Medulla oblongata (tissue), 1 donor: ENCODE measurements around the gene LLCFC1.
A peak's percentile ranks its signal among the peaks of the same experiment; 100 is the strongest.

Experiments used
- DNase-seq: peaks from one replicate; pipeline ENCODE4 v3.0.0-alpha.2; 2015; ENCODE audit errors: extremely low spot score

LLCFC1 gene

DNA sequence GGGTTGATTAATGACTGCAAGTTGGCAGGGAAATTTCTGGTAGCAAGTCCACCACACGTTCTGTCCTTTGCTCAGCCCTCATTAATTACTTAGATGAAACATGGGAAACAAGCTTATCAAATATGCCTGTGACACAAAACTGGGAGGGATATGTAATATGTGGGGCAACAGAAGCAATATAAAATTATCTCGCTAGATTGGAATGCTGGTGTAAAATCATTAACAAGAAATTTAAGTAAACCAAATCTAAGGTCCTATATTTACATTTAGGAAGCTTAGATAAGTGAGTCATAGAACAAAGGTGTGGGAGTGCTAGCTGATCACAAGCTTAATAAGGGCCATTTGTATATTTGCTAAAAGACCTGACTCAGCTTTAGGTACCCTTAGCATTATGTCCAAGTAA, 29.3 kb upstream of the LLCFC1 start:
- DNase-seq = no peak

DNA sequence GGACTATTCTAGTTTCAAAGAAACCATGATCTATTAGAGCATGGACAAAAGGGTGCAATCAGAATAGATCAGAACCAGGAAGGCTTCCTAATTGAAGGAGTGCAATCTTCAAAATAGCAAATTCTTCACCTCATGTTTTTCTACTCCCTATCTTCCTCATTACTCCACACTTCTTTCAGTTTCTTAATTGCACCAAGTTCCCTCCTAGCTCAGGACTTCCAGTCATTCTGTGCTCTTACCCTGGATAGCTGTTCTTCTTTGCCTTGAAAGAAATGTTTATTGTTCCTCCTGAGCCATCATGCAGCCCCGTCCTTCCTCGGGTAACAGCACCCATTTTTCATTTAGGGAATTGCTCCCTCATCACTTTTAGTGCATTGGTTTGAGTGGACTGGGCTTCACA, 28.8 kb upstream of the LLCFC1 start:
- DNase-seq = no peak

DNA sequence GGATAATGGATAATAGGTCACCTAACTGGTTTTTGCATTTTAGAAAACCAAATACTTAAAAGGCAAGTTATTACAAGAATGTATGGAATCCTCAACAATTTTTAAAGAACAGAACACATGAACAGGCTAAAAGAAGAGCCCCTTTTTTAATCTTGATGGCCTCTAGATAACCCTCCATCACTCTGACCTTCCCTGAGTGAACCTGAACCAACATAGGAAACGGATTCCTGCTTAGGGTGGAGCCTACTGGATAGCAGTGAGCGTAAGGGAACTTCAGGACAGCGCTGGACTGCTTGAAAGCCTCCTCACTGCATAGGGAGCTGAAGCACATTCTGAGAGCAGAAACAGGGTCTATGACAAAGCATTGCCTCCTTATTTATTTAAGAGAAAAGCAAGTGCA, 26.2 kb upstream of the LLCFC1 start:
- DNase-seq = no peak

DNA sequence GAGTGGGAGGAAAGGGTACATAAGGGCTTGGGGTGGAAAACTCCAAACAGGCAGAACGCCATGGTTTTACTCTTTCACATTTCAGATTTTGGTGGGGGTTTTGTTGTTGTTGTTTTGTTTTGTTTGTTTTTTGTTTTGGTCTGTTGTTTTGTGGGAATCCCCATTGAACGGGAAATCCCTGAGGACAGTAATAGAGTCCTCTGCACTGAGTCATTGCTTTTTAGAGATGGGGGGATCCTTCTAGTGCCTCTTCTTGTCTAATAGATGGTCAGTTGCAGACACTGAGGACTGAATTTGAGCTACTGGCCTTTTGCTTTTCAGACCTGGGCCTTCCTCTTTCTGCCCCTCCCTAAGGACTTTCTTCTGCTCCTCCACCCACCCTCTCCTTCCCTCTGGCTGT, 25.7 kb upstream of the LLCFC1 start:
- no peak for DNase-seq

DNA sequence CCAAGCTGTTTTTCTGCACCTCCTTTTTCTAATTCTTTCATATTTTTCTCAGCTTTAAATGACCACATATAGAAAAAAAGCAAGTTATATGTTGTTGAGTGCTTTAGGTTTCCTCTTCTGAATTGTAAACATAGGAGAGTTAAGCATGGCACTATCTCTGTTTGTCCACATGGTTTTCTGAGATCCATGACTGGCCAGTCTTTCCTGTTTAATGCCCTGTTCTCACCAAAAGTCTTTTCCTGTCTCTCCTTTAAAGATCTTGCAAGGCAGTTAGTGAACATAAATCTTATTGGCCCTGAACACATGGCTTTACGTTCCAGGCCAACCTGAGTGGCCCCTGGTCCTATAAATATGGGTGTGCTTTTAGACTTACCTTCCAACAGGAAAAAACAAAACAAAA, 25.2 kb upstream of the LLCFC1 start:
- DNase-seq = no peak

DNA sequence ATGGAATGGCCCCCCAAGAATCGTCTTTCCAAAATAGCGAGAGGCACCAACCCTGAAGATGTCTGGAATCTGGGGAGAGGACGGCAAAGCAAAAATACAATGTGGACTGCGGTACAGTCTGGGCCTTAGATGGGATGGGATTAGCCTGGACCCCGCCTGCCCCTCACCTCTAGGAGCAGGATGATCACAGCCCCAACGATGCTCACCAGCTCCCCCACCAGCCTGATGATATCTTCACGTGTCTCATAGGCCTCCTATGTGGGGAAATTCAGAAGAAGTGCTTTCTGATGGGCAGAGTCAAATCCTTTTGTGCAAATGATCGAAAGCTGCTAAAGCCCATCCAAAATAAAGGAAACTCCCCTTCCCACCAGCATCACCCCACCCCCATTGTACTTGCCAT, 24.0 kb upstream of the LLCFC1 start:
- DNase-seq = no peak

DNA sequence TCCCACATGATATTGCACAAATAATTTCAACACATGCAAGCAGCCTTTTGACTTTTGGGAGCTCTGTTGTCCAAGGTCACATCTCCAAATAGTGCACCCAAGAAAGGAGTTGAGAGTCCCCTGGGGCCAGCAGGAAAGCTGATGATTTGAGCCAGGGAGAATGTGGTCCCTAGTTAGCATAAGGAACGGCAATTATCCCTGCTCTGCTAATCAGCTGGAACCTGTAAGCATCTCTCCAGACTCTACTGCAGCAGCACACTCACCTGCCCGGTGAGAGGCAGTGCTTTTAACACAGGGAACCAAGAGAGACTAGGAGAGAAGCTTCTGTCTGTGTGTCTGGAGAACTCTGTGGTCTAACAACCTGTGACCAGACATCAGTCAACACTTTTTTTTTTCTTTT, 22.8 kb upstream of the LLCFC1 start:
- DNase-seq = no peak

DNA sequence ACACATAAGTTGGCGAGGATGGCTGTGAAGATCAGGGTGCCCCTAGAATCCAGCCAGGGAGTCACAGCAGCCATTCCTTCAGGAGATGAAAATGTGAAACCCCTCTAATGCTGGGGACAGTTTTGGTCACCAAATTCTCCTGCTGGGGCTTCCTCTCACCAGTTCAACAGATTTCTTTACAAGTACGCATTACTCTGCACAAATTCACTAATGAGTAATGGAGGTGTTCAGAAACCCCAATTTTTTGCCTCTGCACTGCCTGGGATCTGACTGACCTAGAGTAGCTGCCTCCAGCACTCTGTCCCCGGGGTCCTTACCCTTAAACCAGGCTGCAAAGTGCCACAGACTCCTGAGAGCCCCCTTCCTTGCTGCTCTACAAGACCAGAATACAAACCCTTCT, 21.8 kb upstream of the LLCFC1 start:
- DNase-seq = no peak

DNA sequence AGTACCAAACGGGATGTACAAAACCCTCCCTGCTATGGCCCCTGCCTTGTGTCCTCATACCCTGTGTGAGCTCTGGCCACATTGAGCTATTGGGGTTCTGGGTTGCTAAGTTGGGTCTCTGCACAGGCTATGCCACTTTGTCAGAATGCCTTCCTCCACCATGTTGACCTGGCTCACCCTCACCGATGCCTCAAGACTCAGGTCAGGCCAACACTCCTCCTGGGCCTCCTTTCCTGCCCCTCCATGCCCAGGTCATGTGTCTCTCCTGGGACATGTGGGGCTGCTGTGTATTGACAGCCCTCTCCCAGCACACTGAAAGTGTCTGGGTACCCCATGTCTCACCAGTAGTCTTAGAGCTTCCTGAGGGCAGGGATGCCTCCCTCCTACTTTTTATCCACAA, 20.4 kb upstream of the LLCFC1 start:
- DNase-seq = no peak

DNA sequence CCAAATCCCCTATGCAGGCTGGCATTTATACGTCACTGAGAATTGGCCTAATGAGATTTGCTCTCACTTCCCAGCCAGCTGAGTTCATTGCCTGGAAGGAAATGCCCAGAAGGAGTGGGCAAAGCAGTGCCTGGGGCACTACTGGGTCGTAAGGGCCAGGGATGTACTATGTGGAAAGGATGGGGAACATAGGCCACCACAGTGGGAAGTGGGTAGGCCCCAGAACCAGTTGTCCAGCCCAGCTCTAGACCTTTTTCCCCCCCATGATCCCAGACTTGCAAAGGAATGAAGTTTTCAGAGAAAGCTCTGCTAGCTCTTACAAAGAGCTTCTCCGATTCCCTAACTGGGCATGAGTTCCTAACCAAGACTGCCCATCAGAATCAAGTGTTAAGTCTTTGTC, 19.6 kb upstream of the LLCFC1 start:
- no peak for DNase-seq

DNA sequence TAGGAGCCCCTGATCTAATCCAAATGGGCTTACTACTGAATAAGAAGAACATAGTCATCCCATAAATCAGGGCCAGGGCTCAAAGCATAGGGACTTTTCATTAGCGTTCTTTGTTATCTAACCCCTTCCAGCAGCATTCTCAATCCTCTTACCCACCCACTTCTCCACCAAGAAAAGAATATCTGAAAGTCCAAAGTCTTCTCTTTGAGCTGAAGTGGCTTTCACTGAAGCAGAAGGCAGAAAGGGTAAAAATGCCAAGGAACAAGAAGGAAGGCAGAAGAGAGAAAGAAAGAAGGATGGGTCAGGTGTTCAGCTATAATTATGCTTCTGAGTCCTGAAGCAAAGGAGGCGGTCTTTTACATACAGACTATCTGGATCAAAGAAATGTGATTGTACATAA, 15.9 kb upstream of the LLCFC1 start:
- no peak for DNase-seq

DNA sequence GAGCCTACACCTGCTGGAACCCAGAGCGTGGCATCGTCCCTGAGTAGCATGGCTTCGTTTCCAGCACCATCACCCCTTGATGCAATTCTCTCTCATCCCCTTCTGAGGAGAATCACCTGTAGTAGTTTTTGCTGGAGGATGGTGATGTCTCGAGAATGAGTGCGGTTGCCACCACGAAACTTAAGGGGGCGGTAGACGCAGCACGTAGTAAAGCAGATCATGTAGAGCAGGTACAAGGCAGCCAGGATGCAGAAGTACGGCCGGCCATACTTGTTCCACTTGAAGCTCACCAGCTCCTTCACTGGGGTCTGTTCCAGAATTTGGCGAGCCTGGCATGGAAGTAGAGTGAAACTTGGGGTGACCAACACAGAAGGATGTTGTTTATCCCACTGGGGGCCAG, 13.9 kb upstream of the LLCFC1 start:
- no peak for DNase-seq

DNA sequence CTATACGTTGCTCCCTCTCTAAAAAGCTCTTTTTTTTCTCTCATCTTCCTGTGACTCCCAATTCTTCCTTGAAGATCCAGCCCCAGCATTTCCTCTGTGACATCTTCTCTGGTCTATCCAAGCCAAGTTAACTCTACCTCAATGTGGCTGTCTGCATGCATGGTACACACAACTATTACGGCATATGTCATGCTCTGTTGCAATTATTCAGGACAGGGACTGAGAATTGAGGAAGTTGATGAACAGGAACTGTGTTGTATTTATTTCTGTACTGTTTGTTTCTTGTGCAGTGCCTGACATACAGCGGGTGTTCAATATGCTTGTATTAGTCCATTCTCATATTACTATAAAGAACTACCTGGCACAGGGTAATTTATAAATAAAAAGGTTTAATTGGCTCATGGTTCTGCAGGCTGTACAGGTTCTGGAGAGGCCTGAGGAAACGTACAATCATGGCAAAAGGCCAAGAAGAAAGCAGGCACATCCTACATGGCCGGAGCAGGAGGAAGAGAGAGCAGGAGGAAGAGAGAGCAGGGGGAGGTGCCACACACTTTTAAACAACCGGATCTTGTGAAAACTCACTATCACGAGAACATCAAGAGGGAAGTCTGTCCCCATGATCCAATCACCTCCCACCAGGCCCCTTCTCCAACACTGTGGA, 12.1 kb upstream of the LLCFC1 start:
- peak; percentile 30 for DNase-seq

DNA sequence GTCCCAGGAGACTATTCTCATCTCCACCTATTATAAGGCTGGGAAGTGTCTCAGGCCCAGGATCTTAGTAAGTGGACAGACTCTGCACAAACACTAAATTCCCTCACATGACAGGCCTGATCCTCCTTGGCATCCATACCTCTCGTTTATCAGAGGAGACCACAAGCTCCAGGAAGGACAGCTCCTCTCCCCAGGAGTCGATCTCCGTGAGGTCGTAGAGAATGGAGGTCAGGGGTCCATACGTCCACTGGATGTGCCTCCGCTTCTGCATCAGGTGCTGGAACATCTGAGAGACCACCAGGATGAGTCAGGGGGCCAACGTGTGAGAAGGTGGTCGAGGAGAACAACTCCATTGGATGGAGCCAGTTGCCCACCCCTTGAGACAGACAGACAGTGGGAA, 11.3 kb upstream of the LLCFC1 start:
- DNase-seq = no peak

DNA sequence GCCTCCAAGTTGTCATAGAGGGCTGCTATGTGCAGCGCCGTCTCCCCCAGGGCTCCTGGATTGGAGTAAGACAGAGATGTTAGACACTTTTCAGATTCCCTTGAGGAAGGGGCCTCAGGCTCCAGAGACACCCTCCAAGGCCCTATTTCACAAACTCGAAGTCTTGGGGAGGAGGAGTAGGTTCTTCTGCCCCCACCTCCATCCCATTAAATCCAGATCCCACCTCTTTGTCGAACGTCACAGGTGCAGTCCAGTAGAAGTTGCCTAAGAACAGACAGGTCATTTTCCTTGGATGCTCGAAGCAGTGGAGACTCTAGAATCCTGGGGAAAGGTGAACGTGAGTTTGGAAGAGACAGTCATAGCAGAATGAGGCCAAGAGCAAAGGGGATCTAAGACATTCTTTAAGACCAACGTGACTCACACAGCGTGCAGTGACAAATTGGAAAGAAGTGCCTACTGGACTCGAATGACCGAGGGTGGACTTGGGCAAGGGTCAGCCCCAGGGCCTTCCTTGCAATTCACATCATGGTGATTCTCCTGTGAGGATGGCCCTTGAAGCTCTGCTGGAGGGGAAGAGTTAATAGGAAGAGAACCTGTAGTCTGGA, 9.1 kb upstream of the LLCFC1 start:
- no peak for DNase-seq

DNA sequence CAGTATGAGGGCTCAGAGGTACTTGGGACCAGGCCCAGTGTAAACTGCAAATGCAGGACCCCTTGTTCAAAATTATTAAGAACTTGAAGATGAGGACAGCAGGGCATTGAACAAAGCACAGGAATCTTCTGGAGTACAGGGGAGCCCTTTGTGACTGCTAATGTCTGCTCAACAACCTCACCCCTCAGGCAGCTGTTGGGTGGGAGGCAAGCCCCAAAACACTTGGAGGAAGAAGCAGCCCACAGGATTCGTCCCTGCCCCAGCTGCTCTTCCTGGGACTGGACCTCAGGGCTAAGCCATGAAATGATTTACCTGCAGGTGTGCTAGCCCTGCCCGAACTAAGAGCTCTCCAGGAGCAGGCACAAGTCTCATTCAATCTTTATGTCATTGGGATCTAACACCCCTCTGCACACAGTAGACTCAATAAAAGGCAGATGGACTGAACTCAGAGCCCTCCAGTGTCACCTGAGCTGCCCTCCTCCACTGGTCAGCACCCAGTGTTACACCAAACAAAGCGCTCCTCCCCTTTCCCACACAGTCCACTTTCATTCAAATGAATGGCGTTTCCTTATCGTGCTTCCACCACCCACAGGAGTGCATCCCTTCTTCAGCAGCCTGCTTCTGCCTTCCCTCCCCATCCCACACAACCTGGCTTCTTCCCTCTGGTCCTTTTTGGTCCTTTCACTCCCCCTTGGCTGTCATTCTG, 6.7 kb upstream of the LLCFC1 start:
- DNase-seq = no peak

DNA sequence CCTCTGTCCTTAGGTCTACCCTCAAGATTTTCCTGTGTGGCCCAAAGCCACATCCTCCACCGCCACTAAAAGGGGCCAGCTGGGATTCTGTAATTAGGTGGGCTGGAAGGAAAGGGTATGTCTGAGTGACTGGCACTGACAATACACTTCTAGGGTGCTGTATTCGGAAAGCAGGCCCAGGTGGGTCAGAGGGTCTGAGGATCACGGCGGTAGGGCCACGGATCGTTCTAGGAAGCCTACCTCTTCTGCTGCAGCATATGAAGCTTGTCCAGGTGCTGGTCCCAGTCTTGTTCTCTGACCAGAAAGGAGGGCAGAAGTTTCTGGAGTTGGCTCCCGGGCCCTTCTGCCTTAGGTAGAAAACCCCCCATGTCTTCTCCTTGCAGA, 6.2 kb upstream of the LLCFC1 start:
- no peak for DNase-seq

DNA sequence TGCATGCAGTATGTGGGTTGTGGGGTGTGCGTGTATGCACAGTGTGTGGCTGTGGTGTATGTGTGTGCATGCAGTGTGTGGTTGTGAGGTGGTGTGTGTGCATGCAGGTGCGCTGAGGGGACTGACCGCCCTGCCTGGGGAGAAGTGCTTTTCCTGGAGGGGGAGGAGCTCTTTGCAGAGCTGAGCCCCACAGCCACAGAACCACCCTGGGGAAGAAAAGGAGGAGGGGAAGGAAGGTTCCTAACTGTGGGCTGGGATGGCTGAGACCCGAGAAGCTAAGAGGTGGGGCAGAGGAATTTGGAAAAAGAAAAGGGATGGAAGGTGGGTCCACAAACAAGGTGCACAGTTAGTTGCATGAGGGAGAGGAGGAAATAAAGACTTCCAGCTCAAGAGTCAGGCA, 5.7 kb upstream of the LLCFC1 start, which contains the start of gene TRPV5:
TRPV5 (minus strand) TSS at position 123 of the 400 bp plus-strand sequence. CDS start 287 bp downstream, outside the sequence.
- no peak for DNase-seq

DNA sequence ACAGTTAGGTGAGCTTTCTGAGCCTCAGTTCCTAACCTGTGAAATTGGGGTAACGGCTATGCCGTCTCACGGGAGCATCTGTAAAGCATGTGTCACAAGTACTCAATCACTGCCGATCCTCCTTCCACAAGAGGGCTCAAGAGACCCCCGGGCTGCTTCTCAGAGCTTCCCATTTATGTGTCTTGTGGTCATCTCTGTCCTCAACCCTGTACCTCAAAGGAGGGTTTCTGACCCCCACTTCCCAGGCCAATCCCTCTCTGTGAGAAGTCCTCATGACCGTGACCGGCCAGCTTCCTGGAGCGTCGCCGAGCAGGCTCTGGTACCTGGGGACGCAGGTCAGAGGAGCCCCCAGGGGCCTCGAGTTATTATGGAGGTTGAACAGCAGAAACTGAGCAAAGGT, 5.2 kb upstream of the LLCFC1 start:
- DNase-seq = no peak

DNA sequence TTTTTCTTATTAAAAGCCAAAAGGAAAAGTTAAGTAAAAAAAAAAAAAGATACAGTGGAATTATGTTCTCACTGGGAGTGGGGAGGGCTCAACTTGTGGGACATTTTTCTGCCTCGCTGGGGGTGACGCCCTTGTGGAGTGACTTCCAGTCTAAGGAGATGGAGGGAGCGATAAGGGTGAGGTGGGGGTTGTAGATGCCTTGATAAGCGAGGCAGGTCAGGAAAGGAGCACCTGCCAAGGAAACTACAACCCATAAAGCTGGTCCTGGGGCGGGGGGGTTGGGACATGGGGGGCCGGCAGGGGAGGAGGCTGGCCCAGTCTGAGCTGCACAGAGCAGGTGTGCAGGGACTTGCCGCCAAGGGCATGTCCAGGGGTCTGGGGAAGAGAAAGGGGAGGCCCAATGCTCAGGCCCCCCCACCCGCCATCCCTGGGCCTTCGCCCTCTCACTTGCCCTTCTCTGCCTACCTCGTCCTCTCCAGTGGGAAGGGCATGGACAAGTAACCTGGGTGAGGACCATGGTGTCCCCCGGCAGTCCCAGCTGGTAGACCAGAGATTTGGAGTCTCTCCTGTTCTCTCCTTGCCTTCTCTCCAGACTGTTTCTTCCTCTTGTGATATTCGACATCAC, 3.2 kb upstream of the LLCFC1 start:
- DNase-seq = no peak

DNA sequence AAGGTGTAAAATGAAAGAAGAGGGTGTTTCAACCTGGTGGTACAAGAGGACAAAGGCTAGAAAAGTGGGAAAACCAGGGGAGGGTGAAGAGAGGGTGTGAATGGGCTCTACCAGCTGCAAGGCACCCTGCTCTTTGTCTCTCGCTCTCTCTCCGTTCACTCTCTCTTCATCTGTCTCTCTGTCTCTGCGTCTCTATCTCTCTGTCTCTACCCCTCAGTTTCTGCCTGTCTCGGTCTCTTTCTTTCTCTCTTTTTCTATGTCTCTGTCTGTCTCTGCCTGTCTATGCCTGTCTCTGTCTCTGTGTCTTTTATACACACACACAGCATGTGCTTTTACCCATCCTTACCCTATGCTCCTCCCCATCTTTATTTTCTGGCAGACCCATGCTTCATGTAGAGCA, 673 bp upstream of the LLCFC1 start:
- DNase-seq = no peak

DNA sequence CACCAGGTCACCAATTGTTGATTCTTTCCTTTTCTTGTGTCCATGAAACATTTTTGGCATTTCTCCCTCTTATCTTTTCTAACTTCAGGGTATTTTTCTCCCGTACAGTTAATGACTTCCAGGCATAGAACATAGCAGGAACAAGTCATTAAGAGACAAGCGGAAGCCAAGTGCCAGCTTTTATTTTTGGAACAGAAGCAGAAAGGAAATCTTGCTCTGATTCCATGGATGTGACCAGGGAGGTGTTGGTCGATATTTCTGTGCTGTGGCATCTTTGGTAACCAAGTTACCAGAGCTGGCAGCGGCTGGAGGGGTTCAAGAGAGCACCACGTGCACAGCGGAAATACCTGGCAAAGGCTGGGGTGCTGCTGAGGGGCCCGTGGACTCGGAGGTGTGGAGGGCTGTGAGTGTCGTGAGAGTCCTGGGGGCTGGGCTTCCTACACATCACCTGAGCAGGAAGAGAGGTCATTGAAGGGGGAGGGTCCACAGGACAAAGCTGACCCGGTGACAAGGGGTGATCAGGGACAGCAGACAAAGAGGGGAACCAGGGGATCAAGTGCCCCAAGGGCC, 1.8 kb downstream of the LLCFC1 start:
- no peak for DNase-seq

DNA sequence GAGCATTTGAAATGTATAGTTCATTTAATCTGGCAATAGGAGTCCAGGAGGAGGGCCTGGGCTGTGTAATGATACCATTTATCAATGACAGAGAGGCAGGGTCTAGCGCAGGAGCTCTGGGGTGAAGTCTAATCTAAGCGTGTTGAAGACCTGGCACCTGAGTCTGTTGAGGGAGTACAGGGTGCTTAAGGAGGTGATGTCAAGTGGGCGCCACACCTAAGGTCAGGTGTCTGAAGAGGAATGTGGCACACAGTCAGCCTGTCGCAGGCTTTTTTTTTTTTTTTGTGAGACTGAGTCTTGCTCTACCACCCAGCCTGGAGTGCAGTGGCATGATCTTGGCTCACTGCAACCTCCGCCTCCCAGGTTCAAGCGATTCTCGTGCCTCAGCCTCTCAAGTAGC, 2.3 kb downstream of the LLCFC1 start:
- no peak for DNase-seq
